T1000 (cell line): ENCODE measurements around the gene MAP3K20.
"Not testable (repeated sequence)": the region's sequence is repeated elsewhere in the genome, so short reads cannot be mapped to it uniquely, and the experiment has no call there.

Experiments used
- DNase-seq: peaks from one replicate; lab custom pipeline; 2025; ENCODE audit warnings: mixed read lengths; lab: John Stamatoyannopoulos, UW

Gene MAP3K20

DNA sequence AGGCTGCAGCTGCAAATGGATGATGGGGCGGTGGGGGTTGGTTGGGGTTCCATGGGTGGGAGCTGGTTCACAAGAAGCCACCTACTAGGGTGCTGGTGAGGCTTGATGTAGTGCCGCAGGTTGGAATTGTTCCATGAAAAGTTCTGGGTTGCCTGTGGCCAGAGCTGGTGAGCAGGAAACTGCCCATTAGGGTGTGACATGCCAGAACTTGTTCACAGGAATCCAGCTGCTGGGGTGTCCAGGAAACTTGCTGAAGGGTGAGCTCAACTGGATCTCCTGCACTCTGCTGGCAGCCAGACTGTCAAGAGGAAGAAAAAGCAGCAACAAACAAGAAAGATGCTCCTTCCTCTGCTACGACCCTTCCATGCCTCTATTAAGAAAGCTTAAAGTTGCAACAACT is 48.8 kb downstream of the MAP3K20 start:
- no peak for DNase-seq

DNA sequence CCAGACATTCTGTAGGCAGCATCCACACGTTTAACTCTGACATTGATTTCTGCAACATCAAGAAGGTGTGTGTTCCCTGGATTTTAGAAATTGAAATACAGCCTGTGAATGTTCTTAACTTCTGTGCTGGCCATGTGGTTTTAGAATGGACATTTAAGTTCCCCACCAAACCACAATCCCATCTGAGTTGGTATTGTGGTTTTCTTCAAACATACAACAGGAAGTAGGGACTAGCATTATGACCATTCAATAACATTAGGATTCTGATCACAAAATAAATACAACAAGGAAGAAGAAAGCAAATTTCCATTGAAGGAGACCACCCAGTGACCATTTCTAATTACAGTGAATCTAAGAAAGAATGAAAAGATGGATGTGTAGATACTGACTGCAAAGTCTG is 51.2 kb downstream of the MAP3K20 start:
- DNase-seq = no peak

DNA sequence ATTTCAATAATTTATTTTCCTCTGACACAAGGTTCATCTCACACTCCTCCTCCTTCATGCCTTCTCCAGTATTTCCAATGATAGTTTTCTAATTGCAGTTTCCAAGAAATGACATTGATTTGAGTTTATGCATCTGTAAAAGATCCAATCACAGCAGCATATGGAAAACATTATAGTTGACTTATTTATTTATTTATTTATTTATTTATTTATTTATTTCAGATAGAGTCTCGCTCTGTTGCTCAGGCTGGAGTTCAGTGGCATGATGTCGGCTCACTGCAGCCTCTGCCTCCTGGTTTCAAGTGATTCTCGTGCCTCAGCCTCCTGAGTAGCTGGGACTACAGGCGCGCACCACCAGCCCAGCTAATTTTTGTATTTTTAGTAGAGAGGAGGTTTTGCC is 52.5 kb downstream of the MAP3K20 start:
- DNase-seq = not testable (repeated sequence)

- DNase-seq = no peak
Observed at GRCh38 chr2:173130496-173131465, 55.1 kb downstream of the MAP3K20 start.

- DNase-seq = no peak
Observed at GRCh38 chr2:173132531-173132930, 56.9 kb downstream of the MAP3K20 start.

DNA sequence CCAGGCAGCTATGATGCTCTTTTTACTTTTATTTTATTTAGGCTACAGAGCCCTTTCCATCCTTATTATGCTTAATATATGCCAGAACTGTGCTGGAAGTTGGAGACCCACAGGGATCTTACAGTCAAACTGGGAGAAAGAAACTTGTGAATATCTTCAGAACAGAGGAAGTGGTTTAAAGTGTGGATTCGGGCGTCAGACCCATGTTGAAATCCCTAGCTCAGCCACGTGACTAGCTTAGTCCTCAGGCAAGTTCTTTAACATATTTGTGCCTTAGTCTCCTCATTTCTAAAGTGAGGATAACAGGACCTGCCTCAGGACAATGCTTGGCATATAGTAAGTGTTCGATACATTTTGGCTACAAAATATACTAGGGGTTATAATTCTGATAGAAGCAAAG is 59.1 kb downstream of the MAP3K20 start:
- DNase-seq = no peak

DNA sequence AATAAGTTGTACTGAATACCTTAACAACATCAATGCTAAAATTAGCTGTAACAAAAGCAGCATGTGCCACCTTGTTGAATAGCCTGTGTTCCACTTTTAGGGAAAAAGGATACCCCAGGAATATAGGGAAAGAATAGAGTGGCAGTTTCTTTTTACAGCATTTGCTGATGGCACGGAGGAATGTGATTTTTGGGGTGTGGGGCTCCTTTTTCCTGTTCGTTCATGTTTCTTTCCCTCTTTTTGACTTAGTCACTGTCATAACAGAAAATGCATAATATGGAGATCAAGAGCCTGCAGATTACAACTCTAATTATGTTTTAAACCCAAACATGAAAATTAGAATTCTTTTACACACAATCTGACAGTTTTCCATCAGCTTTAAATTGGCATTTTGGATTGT is 60.4 kb downstream of the MAP3K20 start:
- no peak for DNase-seq

DNA sequence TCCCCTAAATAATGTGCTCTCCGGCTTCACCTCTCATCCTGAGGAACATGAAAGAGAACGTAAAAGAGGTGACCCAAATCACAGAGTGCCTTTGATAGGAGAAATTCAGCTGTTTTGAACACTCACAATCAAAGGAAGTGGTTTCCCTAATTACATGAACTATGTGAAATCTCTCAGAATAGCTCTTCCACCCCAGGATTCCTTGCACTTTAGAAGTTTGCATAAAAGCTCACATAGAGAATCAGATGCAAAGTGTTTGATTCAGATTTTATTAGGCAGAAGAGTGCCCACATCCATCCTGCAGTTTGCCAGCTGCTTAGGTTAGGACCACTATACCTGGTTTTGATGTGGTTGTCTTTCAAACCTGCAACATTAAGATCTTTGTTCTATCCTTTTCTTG is 61.0 kb downstream of the MAP3K20 start:
- DNase-seq = no peak

GRCh38 chr2:173137610-173138009 is 62.0 kb downstream of the MAP3K20 start:
- no peak for DNase-seq

DNA sequence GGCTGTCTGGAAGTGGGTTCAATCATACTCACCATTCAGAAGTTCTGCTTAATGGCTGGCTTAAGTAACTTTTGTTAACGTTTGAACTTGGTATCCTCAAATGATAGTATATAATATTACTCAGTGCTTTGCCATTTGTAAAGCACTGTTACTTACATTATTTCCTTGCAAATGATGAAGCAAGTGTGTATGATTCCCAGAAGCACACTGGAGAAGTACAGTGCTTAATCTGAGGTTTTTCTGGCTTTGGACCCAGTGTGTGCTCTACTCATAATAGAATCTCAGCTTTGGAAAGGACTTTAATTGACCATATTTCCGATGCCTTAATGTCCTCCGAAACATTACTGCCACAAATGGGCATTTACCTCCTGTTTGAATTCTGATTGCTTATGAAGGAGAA is 63.3 kb downstream of the MAP3K20 start:
- DNase-seq = no peak

GRCh38 chr2:173141666-173142065 is 66.0 kb downstream of the MAP3K20 start:
- no peak for DNase-seq

GRCh38 chr2:173145454-173145853 is 69.8 kb downstream of the MAP3K20 start:
- DNase-seq = no peak

DNA sequence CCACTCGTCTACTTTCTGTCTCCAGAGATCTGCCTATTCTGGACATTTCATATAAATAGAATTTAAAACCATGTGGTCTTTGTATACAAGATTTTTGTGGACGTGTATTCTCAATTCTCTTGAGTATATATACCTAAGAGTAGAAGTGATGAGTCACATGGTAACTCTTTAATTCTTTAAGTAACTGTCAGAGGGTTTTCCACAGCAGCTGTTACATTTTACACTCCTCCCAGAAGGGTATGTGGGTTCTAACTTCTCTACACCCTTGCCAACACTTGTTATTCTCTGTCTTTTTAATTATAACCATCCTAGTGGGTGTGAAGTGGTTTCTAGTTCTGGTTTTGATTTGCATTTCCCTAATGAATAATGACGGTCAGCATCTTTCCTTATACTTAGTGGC is 70.9 kb downstream of the MAP3K20 start:
- no peak for DNase-seq

DNA sequence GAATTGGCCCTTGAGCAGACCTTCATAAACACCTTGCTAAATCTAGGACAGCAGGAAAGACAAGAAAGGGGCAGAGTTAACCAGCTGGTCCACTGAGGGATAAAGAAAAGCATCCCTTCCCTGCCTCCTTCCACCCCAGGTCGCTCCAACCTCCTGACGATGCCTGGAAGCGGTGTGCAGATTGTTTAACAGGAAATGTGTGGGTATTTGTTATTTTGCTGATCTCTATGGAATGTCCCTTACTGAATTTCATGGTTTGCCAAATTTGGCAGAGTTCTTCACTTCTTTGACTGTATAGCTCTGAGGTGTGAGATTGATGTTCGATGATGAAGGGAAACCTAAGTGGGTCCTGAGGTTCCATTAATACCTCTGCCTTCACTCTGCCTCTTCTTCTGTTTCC is 72.9 kb downstream of the MAP3K20 start:
- no peak for DNase-seq

- DNase-seq = no peak
Observed at GRCh38 chr2:173149491-173149890, 73.8 kb downstream of the MAP3K20 start.

DNA sequence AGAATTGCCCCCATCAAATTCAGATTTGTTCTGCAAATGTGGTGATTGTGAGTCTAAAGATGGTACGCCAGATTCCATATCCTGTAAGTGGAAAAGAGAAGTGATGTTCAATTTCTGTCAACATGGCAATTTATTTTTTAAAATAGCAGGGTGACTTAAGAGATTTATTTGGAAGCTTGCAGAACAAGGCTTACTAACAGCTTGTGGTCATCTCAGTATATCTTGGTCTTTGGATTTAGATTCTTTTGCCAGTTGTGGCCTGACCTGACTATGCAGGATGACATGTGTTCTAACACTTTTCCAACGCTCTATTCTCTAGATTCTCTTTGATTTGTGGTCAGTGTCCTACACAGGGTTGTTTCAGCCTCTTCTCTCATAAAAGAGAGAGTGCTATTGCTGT is 74.4 kb downstream of the MAP3K20 start:
- no peak for DNase-seq

DNA sequence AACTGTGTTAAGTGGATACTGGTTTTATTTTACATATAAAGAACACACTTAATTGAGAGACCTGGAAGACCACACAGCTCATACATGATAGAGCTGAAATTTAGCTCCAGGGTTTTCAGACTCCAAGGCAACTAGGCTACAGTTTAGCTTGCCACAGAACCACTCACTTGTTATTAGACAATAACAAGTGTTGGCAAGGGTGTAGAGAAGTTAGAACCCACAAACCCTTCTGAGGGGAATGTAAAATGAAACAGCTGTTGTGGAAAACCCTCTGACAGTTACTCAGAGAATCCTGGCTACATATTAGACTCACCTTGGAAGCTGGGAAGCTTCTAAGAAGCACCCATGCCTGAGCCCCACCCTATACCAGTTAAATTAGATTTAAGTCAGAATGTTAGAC is 75.3 kb downstream of the MAP3K20 start:
- DNase-seq = no peak

DNA sequence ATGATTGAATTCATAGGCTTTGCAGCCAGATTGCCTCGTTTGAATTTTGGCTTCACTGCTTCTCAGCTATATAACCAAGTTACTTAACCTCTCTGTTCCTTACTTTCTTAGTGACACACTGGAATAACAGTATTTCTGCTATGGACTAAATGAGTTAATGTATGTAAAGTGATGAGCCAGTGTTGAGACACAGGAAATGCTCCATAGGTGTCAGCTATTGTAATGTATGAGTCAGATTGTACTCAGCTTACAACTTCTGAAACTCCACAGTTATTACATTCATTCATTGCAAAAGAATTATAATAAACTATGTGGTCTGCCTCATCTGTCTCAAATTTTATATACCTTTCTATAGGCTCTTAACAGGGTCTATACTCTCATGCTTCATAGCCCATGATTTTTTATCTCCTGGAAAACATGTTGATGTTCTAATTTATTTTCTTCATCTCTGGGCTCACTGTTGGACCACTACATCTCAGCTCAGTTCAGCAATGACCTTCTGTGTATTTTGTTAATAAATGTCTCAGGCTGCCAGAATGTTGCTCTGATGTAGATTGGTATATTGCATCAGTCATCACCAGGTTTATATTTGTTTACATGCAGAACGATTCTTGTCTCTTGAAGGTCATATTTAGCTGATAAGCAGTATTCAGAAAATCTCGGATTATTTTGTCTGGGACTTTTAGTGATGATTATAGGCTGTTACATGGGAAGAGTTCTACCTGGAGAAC is 76.2 kb downstream of the MAP3K20 start:
- DNase-seq = no peak

GRCh38 chr2:173153301-173153885 is 77.7 kb downstream of the MAP3K20 start:
- no peak for DNase-seq

- DNase-seq = no peak
Observed at GRCh38 chr2:173157676-173158293, 82.1 kb downstream of the MAP3K20 start.

- peak; percentile 67 for DNase-seq
Observed at GRCh38 chr2:173159791-173160463, 84.3 kb downstream of the MAP3K20 start.

DNA sequence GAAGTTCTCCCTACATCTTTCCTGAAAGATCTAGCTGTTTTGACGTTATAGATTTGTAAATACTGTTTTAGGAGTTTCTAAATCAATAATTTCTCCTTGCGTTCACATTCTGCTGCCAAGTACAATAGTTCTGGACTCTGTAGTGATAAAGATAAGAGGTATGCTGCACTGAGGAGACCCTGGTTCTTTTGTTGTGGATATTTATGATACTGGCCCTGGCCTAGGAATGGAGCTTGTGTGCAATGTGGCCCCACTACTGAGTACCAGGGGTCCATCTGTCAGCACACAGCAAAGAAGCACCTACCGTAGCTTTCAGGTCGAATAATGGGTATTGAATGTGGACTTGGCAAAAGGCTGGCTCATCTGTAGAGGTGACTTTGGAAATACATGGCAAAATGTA is 85.0 kb downstream of the MAP3K20 start:
- no peak for DNase-seq
